H1 (cell line): ENCODE results near the gene FNDC11. TPM values are rescaled to one million over a fixed set of nuclear protein-coding genes. Genes with fewer than 3 reads are reported as not detected.
A peak's percentile ranks its signal among the peaks of the same experiment; 100 is the strongest.

ENCODE experiments used
- CTCF ChIA-PET: fragments of 300-600 bp; sonication (Branson Sonifier 250); formaldehyde crosslinking; loops from one replicate; lab custom pipeline; 2021; ENCODE audit not compliant: partially characterized antibody; lab: Charles Lee
- POLR2A ChIA-PET: fragments of 300-600 bp; sonication (Branson Sonifier 250); formaldehyde crosslinking; loops from one replicate; lab custom pipeline; 2021; ENCODE audit warnings: inconsistent platforms; ENCODE audit not compliant: partially characterized antibody; lab: Charles Lee
- DNase-seq, 2 experiments: peaks; one replicate each; pipeline versions ENCODE4 v3.0.0 to v3.0.0-alpha.2; 2010 to 2022; ENCODE audit warnings: low spot score in 2 of 2, low read depth in 1 of 2, mixed read lengths in 1 of 2
- FAIRE-seq: peaks from 2 replicates; lab custom pipeline; 2011; peaks lifted over from hg19 to GRCh38; lab: Jason Lieb, UNC
- H2AFZ ChIP-seq: 2 replicates; pipeline ENCODE4 v1.8.1; 2012; ENCODE audit warnings: low read length, inconsistent platforms
- H2AK5ac ChIP-seq: 2 replicates; pipeline ENCODE4 v1.6.1; 2013; ENCODE audit warnings: low read depth, low read length
- H2BK120ac ChIP-seq: replicated peaks from 2 replicates; pipeline ENCODE3; 2013; ENCODE audit warnings: low read depth, low read length, inconsistent platforms
- H2BK12ac ChIP-seq: 2 replicates; pipeline ENCODE4 v1.6.1; 2013; ENCODE audit warnings: low read depth, low read length
- H2BK15ac ChIP-seq: 2 replicates; pipeline ENCODE4 v1.6.1; 2013; ENCODE audit warnings: low read length
- H2BK20ac ChIP-seq: 2 replicates; pipeline ENCODE4 v1.6.1; 2013; ENCODE audit warnings: low read length
- H2BK5ac ChIP-seq: 2 replicates; pipeline ENCODE4 v1.6.1; 2013; ENCODE audit warnings: low read depth, low read length
- H3K14ac ChIP-seq: 2 replicates; pipeline ENCODE4 v1.6.1; 2013; ENCODE audit warnings: inconsistent platforms; ENCODE audit not compliant: insufficient read length
- H3K18ac ChIP-seq: 2 replicates; pipeline ENCODE4 v1.6.1; 2013; ENCODE audit warnings: low read length; ENCODE audit errors: extremely low read depth
- H3K23ac ChIP-seq: 2 replicates; pipeline ENCODE4 v1.6.1; 2013; ENCODE audit warnings: inconsistent platforms; ENCODE audit not compliant: insufficient read length
- H3K23me2 ChIP-seq: 2 replicates; pipeline ENCODE4 v1.6.1; 2013; ENCODE audit warnings: low read depth, low read length
- H3K27ac ChIP-seq: 2 replicates; pipeline ENCODE4 v1.6.1; 2011; ENCODE audit warnings: low read depth, low read length, inconsistent platforms
- H3K27me3 ChIP-seq, 4 experiments: replicated peaks in 1 of 4; 1 replicate in 1 of 4; 2 replicates in 3 of 4; pipeline versions ENCODE4 v1.6.1 to v1.8.1; 2011 to 2013; ENCODE audit warnings: low read length in 3 of 4, mild to moderate bottlenecking in 3 of 4, inconsistent platforms in 2 of 4, mixed read lengths in 2 of 4, moderate library complexity in 1 of 4; ENCODE audit not compliant: control insufficient read depth in 3 of 4, insufficient read depth in 3 of 4; ENCODE audit errors: extremely low read depth in 1 of 4
- H3K36me3 ChIP-seq, 4 experiments: 2 replicates each; pipeline versions ENCODE4 v1.6.1 to v1.8.1; 2011 to 2013; ENCODE audit warnings: mild to moderate bottlenecking in 4 of 4, low read length in 3 of 4, moderate library complexity in 2 of 4, control low read depth in 1 of 4, inconsistent platforms in 1 of 4; ENCODE audit not compliant: insufficient read depth in 4 of 4, control insufficient read depth in 2 of 4
- H3K4ac ChIP-seq: replicated peaks from 2 replicates; pipeline ENCODE3; 2013; ENCODE audit warnings: low read length, low read depth, mixed read lengths, inconsistent platforms; ENCODE audit not compliant: insufficient read length
- H3K4me1 ChIP-seq, 4 experiments: replicated peaks in 1 of 4; 1 replicate in 1 of 4; 2 replicates in 3 of 4; pipeline versions ENCODE4 v1.6.1 to v1.8.1; 2011 to 2013; ENCODE audit warnings: low read length in 3 of 4, inconsistent platforms in 2 of 4, mixed read lengths in 1 of 4; ENCODE audit not compliant: insufficient read depth in 4 of 4, control insufficient read depth in 3 of 4
- H3K4me2 ChIP-seq, 2 experiments: 2 replicates each; pipeline versions ENCODE4 v1.6.1 to v1.8.1; 2011 to 2013; ENCODE audit warnings: low read depth in 2 of 2, low read length in 2 of 2, control low read depth in 1 of 2, inconsistent platforms in 1 of 2, mild to moderate bottlenecking in 1 of 2; ENCODE audit not compliant: insufficient read depth in 1 of 2
- H3K4me3 ChIP-seq, 4 experiments: fragments of 200-600, 300-600 bp in 1 of 4; sonication (generic), shearing (Covaris generic), sonication (Bioruptor Twin) in 1 of 4; 2 replicates each; pipeline versions ENCODE4 v1.5.1 to v1.8.1; 2011 to 2016; ENCODE audit warnings: low read length in 4 of 4, low read depth in 3 of 4, control low read depth in 2 of 4, inconsistent platforms in 2 of 4, mild to moderate bottlenecking in 2 of 4, mixed read lengths in 1 of 4, moderate library complexity in 1 of 4; ENCODE audit not compliant: insufficient read depth in 2 of 4; ENCODE audit errors: extremely low read depth in 1 of 4
- H3K56ac ChIP-seq: replicated peaks from 2 replicates; pipeline ENCODE3; 2013; ENCODE audit warnings: low read depth, mild to moderate bottlenecking, mixed read lengths, low read length, inconsistent platforms; ENCODE audit not compliant: insufficient read length
- H3K79me1 ChIP-seq: 2 replicates; pipeline ENCODE4 v1.6.1; 2013; ENCODE audit warnings: low read depth, low read length, control low read depth
- H3K79me2 ChIP-seq, 2 experiments: 2 replicates each; pipeline versions ENCODE4 v1.6.1 to v1.8.1; 2012 to 2013; ENCODE audit warnings: low read length in 2 of 2, mild to moderate bottlenecking in 2 of 2, inconsistent platforms in 1 of 2; ENCODE audit not compliant: insufficient read depth in 2 of 2, control insufficient read depth in 1 of 2
- H3K9ac ChIP-seq, 4 experiments: replicated peaks in 1 of 4; 1 replicate in 1 of 4; 2 replicates in 3 of 4; pipeline versions ENCODE4 v1.6.1 to v1.8.1; 2011 to 2013; ENCODE audit warnings: low read depth in 3 of 4, low read length in 3 of 4, control low read depth in 2 of 4, mild to moderate bottlenecking in 2 of 4, moderate library complexity in 2 of 4, inconsistent platforms in 1 of 4; ENCODE audit errors: extremely low read depth in 1 of 4
- H3K9me3 ChIP-seq, 2 experiments: 2 replicates each; pipeline versions ENCODE4 v1.6.1 to v1.8.1; 2012 to 2013; ENCODE audit warnings: mild to moderate bottlenecking in 2 of 2, moderate library complexity in 2 of 2, control low read depth in 1 of 2, inconsistent platforms in 1 of 2, low read depth in 1 of 2, low read length in 1 of 2, mixed read lengths in 1 of 2; ENCODE audit not compliant: insufficient read depth in 2 of 2
- H4K20me1 ChIP-seq, 2 experiments: replicated peaks in 1 of 2; 2 replicates each; pipeline versions ENCODE3 to v1.8.1; 2011 to 2013; ENCODE audit warnings: inconsistent platforms in 2 of 2, low read length in 2 of 2, mild to moderate bottlenecking in 1 of 2; ENCODE audit not compliant: insufficient read depth in 2 of 2, control insufficient read depth in 1 of 2
- H4K5ac ChIP-seq: 2 replicates; pipeline ENCODE4 v1.6.1; 2013; ENCODE audit warnings: low read length, low read depth, mixed read lengths, inconsistent platforms; ENCODE audit not compliant: insufficient read length
- H4K8ac ChIP-seq: 2 replicates; pipeline ENCODE4 v1.8.0; 2013; ENCODE audit warnings: mild to moderate bottlenecking, moderate library complexity, low read length, inconsistent platforms; ENCODE audit not compliant: insufficient read depth; ENCODE audit errors: extremely low read depth
- H4K91ac ChIP-seq: replicated peaks from 2 replicates; pipeline ENCODE3; 2013; ENCODE audit warnings: low read length, mixed read lengths, inconsistent platforms; ENCODE audit not compliant: insufficient read length
- CTCF ChIP-seq, 3 experiments: IDR thresholded peaks; 1 replicate in 2 of 3; 2 replicates in 1 of 3; pipeline versions ENCODE4 v1.5.1 to v1.6.1; 2011; ENCODE audit warnings: low read length in 3 of 3, mild to moderate bottlenecking in 3 of 3, inconsistent platforms in 2 of 3, low read depth in 1 of 3, moderate library complexity in 1 of 3; ENCODE audit not compliant: insufficient read depth in 1 of 3; ENCODE audit errors: control extremely low read depth in 1 of 3
- MAFK ChIP-seq: IDR thresholded peaks from 2 replicates; pipeline ENCODE4 v1.6.1; 2012; ENCODE audit warnings: low read depth, mild to moderate bottlenecking, improper control_type of control experiment, low read length
- WGBS, 2 experiments: shearing (Covaris generic) in 1 of 2; methylation state at CpG; one replicate each; pipeline versions ENCODE4 v1.1.6 to v1.1.7; 2013 to 2015; ENCODE audit warnings: low lambda C conversion rate in 2 of 2, mixed read lengths in 2 of 2, inconsistent platforms in 1 of 2, low coverage in 1 of 2, missing lambda C conversion rate in 1 of 2; ENCODE audit not compliant: insufficient replicate concordance in 2 of 2, insufficient coverage in 1 of 2, insufficient read length in 1 of 2; ENCODE audit errors: extremely low coverage in 1 of 2, missing lambda C conversion rate in 1 of 2; 5-methylcytosine and 5-hydroxymethylcytosine counted together
- polyA plus RNA-seq, 7 experiments: library from polyadenylated mRNA; depleted of rRNA in 3 of 7; stranded (reverse) in 5 of 7; unstranded in 2 of 7; fragments of >200 nt in 5 of 7; fragments of 200-250 nt in 2 of 7; gene quantifications; 1 replicate in 5 of 7; 2 replicates in 1 of 7; 4 replicates in 1 of 7; pipeline versions ENCODE4 v1.2.1 to v1.2.3, GENCODE V29; 2011 to 2013; ENCODE audit warnings: missing spikeins in 2 of 7, mixed read lengths in 2 of 7
- total RNA-seq: library from RNA; stranded (reverse); fragmentation: NEBNext Ultra II Directional; extraction: Animal tissue kit (Norgen Biotek cat#: 25700); gene quantifications from 2 replicates; pipeline ENCODE4 v1.2.1, GENCODE V29; 2021

Gene FNDC11
- total and polyA plus RNA-seq, 2 of the 8 experiments (the other 6 are each of a cell fraction or from before 2014, with no cell fraction given), result 2.6 to 8.8 TPM

DNA sequence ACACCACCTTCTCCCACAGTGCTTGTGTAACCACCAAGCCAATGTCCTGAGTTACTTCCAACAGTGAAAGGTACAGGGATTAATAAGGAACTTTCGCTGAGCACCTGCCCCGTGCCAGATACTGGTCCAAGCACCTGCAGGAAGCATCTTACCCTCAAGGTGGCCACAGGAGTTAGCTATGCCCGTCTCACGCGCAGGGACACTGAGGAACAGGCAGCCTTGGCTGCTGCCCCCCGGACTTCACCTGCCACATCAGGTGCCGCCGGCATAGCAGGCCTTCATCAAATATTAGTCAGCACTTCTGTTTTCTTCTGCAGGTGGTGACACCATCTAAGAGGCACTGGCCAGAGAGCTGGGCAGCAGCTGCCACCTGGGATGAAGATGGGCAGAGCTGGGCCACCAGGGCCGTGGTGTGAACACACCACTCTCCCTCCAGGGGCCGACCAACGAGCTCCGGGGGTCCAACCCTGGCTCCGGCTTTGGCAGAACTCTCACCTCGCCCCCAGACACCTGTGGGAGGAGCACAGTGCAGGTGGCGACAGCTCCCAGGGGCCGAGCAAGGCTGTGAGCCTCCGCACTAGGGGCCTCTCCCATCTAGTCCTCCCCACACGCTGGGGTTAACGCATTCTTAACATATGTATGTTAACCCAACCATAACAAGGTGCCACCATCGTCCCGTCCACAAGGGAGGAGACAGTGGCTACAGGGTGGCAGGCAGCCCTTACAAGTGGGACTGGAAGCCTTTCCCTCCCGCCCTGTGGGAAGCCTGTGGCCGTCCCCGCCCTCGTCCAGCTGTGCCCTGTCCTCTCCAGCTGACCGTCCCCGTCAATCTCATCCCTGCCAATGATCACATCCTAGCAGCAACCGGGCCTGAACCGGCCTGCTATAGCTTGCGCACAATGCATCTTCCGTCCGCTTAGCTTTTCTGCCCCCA is 36.3 kb upstream of the FNDC11 start:
- no peak overlapping the region for H3K27ac ChIP-seq
- no peak overlapping the region for H2BK120ac ChIP-seq
- H3K23me2 ChIP-seq, result peaks cover 17% of the 10 kb centered on the region; the same call in 1 of the 2 replicates
- no peak overlapping the region for H3K23ac ChIP-seq
- no peak overlapping the region for H3K9ac ChIP-seq
- POLR2A ChIA-PET, result interaction anchor here (1.5 to 2.4 kb wide), 2 partner anchors 12 to 124 kb away, joined by 5 to 8 read pairs; no protein-coding TSS in a partner anchor
- H2BK15ac ChIP-seq, result no peak overlapping the region
- 90% methylated on average over 29 of the region's 32 CpGs; no CpG with 5 or more reads in 1 of the 2 experiments for WGBS, 2 experiments
- peaks cover 4% of the 10 kb centered on the region; the same call in 1 of the 2 replicates for H3K79me1 ChIP-seq
- no peak overlapping the region for H3K18ac ChIP-seq
- CTCF ChIA-PET, result interaction anchor here (0.7 to 3.0 kb wide), 11 partner anchors 9 to 76 kb away, joined by 3 to 31 read pairs (median 3); partner anchors contain the start of gene PTK6
- no peaks in the 10 kb centered on the region for H3K9me3 ChIP-seq
- H3K27me3 ChIP-seq, result peaks cover 0 to 6% (median under 1%) of the 10 kb centered on the region in 4 experiments; a peak in 3 of 7 replicates
- no peak for FAIRE-seq
- no peak overlapping the region for H2BK5ac ChIP-seq
- H2BK20ac ChIP-seq, result no peak overlapping the region
- no peak overlapping the region for H3K56ac ChIP-seq
- peaks cover 0 to 20% (median 10%) of the 10 kb centered on the region in 4 experiments; a peak in 5 of 7 replicates for H3K4me1 ChIP-seq
- H2BK12ac ChIP-seq, result no peak overlapping the region; the same call in 1 of the 2 replicates
- peak overlapping the region; percentile 6 for H4K91ac ChIP-seq
- peaks cover 0 to 4% of the 10 kb centered on the region in 2 experiments; a peak in 1 of 4 replicates for H3K79me2 ChIP-seq
- no peak overlapping the region; the same call in 1 of the 2 replicates for H2AK5ac ChIP-seq
- H4K8ac ChIP-seq, result no peak overlapping the region; the same call in 1 of the 2 replicates
- H3K36me3 ChIP-seq, result peaks cover 0 to 7% (median 0%) of the 10 kb centered on the region in 4 experiments; a peak in 1 of 8 replicates
- no peak overlapping the region for H3K4me3 ChIP-seq
- no peak overlapping the region for H3K4ac ChIP-seq
- TF ChIP-seq CTCF (IDR thresholded peaks at IDR 0.05; ENCODE audit: control extremely low read depth in 1 of 3, insufficient read depth in 1 of 3, low read depth in 1 of 3, low read length in 3 of 3), result peak in 1 of 3 experiments; percentile 2; a peak in 1 of 4 replicates
- TF ChIP-seq MAFK, result no peak
- no peak overlapping the region for H3K14ac ChIP-seq
- no peak overlapping the region for H3K4me2 ChIP-seq
- peaks cover 0 to 18% of the 10 kb centered on the region in 2 experiments for H4K20me1 ChIP-seq
- H2AFZ ChIP-seq, result no peak overlapping the region
- no peak overlapping the region for H4K5ac ChIP-seq
- DNase-seq, result no peak
